ENCODE measurements around the gene MSMP. TPM values are rescaled to one million over a fixed set of nuclear protein-coding genes. Genes with fewer than 3 reads are reported as not detected.

MSMP gene
- not detected for polyA plus RNA-seq (ENCODE audit: insufficient read length)
- long read RNA-seq, donor 1 = 0 reads
- long read RNA-seq, donor 2 = 0 reads
- long read RNA-seq, donor 3, partial matches to known transcripts = 0 of 5 reads
- long read RNA-seq, donor 3, other reads (novel, unspliced or antisense) = 5 of 5 reads
- long read RNA-seq, donor 4 = 0 reads
- long read RNA-seq, donor 5 = 0 reads
- long read RNA-seq, donor 6 = 0 reads
- long read RNA-seq, donor 7, partial matches to known transcripts = 0 of 1 reads
- long read RNA-seq, donor 7, other reads (novel, unspliced or antisense) = 0 of 1 reads
- long read RNA-seq, donor 8 = 0 reads

- DNase-seq = no peak
Measured at GRCh38 chr9:35754264-35754663, at the start of gene MSMP. MSMP (minus strand) TSS chr9:35754276; CDS start chr9:35754129, 147 bp downstream.

DNA sequence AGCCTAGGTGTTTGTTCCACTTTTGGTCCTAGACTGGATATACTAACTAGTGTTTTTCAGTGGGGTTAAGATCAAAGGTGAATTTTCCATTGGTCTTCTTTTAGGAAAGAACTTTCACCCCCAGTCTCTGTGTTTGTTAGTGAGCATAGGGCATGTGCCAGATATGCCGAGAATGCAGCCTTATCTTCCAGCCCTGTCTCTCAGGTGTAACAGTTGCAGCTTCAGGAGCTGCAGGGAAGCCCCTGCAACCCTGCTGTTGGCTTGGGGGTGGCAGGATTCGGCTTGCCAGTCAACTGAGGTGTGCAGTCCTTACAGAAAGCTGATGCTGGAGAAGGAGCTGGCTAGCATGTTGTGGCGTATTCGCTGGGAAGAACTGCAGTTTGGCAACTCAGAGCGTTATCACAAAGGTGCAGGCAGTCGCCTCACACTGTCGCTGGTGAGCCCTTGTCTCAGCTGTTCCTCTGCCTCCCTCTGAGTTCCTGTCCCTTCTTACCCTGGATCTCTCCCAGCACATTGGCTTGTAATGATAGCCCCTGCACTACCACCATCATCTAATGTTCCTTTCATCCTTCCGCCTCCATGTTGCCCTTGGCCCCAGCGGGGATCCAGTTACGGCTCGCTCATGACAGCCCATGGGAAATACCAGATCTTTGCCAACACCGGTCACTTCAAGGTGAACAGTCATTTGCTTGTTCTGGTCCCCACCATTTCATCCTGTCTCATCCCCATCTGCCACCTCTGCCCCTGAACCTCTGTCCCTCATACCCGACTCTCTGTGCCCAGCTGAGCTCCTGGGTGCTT is 47.5 kb upstream of the MSMP start:
- DNase-seq = no peak

DNA sequence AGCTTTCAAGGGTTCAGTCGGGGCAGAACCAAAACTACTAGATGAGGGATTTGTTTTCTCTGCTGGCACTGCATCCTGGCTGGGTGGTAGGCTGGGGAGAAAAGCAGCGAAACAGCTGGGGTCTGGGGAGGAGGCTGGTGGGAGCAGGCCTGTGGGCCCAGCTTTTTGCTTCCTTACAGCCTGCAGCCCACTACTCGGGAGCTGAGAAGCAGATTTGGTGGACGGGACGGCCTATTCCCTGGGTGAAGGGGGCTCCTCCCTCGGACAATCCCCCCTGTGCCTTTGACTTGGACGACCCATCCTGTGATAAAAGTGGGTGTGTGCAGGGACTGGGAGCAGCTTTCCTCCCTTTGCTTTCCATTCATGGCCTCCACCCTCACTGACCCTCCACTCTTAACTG is 46.5 kb upstream of the MSMP start:
- DNase-seq = no peak

DNA sequence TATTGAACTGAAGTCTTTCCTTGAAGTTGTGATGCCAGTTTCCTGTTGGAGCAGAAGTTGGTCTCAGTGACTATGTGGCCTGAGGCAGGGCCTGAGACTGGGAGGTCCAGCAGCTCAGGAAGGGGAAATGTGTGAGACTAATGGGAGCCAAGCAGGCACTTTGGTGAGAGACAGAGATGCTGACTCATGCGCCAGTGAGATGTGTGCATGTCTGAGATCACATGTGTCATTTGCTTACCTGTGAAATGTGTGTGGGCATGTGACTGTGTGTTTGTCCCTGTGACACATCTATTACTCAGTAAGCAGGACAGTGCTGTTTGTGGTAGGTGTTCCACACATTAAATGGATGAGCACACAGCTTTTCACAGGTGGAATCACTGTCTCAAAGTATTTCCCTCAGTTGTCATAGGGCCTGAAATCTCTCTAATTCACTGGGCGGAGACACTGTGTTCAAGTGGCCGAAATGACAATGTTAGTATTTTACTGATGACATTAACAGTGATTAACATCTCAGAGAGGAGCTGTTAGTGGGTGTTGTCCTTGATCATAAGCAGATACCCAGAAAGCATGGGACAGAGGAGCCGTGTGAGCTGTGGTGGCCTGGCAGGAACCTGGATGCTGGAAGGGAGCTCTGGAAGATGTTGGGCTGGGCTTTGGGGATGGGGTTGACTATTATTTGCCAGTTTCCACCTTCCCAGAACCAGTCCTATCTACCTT is 44.7 kb upstream of the MSMP start:
- DNase-seq = no peak

GRCh38 chr9:35797311-35798109 is 43.4 kb upstream of the MSMP start:
- no peak for DNase-seq

DNA sequence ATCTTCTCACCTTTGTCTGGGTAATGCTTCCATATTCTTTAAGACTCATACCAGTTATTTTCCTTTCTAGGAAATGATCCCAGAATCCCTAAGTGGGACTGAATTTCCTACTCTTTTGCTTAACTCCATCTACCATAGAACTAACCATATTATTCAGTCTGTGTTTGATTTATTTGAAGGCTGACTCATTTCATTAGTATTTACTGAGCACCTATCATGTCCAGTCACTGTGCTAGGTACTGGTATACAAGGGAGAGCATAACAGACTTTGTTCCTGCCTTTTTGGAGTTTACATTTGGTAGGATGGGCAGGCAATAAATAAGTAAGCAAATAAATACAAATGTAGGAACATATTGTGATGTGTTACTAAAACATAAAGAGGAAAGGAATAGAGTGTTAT is 41.6 kb upstream of the MSMP start:
- DNase-seq = no peak

- DNase-seq = no peak
Measured at GRCh38 chr9:35793461-35793860, 39.4 kb upstream of the MSMP start.

- no peak for DNase-seq
Measured at GRCh38 chr9:35792826-35793225, 38.8 kb upstream of the MSMP start.

- DNase-seq = no peak
Measured at GRCh38 chr9:35792024-35792813, 38.1 kb upstream of the MSMP start.

- DNase-seq = no peak
Measured at GRCh38 chr9:35791297-35791921, 37.3 kb upstream of the MSMP start, which contains the start of gene NPR2. NPR2 (plus strand) TSS chr9:35791591; CDS start chr9:35792409, 818 bp downstream.

- DNase-seq = peak; percentile 87
Measured at GRCh38 chr9:35790385-35791296, 36.6 kb upstream of the MSMP start.

DNA sequence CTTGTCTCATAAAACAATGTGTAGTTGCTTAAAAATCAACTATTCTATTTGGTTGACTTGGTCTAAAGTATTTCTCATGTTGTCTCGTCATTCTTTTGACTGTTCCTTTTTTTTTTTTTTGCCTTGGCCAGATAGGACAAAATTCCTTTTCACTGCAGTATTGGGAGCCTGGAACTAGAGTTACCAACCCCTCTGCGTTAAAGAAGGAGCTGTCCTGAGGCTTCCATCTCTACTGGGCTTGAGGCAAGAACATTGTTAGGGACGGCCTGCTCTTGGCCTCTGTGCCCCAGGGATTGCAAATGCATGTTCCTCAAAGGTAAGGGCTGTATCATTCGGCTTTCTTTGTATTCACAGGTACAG is 35.9 kb upstream of the MSMP start:
- DNase-seq = no peak

DNA sequence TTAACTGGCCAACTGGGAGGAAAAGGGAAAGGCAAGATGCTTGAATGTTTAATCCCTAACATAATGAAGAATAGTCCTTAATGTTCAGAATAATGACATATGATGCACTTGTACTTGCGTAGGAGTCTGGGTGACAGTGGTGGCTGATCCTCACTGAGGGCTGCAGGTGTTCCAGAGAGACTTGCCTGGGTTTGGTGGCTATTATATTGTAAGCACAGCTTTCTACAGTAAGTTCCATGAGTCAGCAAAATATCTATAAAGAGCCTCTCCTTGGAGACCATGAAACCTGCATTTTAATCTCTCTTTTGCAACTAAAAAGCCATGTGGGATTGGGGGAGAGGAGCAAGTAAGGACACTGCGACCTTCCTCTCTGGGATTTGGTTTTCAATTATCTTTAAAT is 35.5 kb upstream of the MSMP start:
- DNase-seq = no peak

- no peak for DNase-seq
Measured at GRCh38 chr9:35783418-35783817, 29.3 kb upstream of the MSMP start.

DNA sequence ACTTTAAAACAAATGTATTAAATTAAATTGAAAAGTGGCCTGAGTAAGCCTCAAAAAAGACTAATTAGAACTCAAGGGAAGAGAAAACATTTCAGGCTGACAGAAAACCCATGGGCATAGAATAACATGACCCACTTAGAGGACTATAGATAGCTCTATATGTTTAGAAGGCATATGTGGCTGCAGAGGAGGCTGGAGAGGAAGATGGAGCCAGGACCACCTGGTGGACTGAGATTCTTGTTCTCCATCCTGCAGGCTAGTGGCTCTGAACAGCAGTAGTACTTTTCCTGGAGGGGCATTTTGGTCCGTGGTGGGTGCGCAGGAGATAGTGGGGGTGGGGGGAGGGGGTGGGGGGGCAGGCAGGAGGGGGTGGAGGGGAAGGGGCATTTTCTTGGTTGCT is 27.0 kb upstream of the MSMP start:
- no peak for DNase-seq

DNA sequence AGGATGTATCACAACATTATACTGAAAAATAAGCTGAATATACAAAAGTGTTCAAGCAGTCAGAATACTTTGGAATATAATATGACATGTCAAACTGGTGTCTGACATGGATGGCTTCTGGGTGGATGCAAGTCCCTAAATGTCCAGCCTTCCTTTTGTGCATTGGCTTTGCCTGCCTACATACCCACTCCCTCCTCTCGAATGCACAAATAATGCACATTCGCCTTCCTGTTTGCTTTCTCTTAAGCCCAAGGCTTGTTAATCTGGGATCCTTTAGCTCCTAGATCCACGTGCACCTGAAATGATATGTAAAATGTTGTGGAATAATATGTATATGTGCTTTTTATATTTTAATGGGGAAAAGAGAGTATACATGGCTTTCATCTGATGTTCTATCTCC is 24.4 kb upstream of the MSMP start:
- no peak for DNase-seq

GRCh38 chr9:35776018-35776417 is 21.9 kb upstream of the MSMP start:
- peak; percentile 70 for DNase-seq

DNA sequence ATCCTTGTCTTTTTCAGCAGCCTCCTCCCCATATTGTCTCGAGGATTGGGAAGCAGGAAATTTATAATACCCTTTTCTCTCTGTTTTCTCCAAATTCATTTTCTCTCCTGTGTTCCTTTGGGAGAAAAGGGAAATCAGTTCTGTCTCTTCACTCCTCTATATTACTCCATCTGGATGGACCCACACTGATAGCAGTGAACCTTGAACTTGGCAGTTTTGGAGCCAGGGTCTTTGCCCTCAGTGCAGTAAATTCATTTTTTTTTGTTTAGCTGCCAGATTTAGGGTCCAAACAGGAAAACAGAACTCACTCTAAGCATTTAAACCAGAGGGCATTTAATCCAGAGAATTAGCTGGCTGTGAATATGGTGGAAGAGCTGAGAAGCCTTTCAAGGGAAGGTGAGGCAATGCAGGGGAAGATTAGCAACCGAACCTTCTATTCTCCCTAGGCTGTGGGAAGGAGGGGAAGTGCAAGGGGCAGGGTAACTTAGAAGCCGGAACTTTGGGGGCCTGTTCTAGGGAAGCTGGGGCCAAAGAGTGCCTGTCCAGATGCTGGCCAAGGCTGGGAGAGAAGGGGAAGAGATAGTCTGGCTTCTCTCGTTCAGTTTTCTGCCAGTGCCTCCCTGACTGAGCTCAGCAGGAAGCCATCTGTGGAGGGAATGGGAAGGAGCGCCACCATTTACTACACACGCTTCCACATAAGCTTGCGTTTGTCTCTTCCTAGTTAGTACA is 21.0 kb upstream of the MSMP start:
- DNase-seq = no peak

DNA sequence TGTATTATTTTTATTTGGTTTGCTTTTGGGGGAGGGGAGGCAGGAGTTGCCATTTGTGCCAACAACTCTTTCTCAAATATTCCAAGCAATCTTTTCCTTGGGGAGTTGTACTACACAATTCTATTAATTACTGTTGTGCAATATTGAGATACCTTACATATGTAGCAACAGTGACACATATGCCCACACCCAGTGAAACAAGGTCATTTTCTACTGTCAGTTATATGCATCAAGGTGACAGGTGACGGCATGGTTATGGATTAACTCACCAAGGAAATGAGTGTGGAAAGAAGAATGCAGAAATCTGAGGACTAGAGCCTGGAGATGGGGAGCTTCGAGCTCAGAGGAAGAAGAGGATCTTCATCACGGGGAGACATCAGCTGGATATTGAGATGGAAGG is 17.9 kb upstream of the MSMP start:
- no peak for DNase-seq

Data from left kidney (tissue), 8 donors.